Testis (tissue), 2 donors: Measurements from ENCODE around the gene SGIP1.

Source experiments
- CTCF ChIP-seq, 3 experiments: fragments of 450-650 bp in 2 of 3; fragments of 200-600 bp in 1 of 3; sonication (generic) in 1 of 3; IDR thresholded peaks; one replicate each; pipeline ENCODE4 v1.5.1; 2016 to 2019; ENCODE audit warnings: antibody characterized with exemption in 3 of 3, mild to moderate bottlenecking in 2 of 3, moderate library complexity in 1 of 3
- POLR2A ChIP-seq: fragments of 450-650 bp; IDR thresholded peaks from one replicate; pipeline ENCODE4 v1.6.1; 2017; ENCODE audit warnings: antibody characterized with exemption, mild to moderate bottlenecking, moderate library complexity

- TF ChIP-seq CTCF (IDR thresholded peaks at IDR 0.05) (no peak), POLR2A (no peak)
Observed at GRCh38 chr1:66557157-66557556, 23.2 kb downstream of the SGIP1 start.
